ENCODE results near the gene ANGPTL5. TPM values are rescaled to one million over a fixed set of nuclear protein-coding genes. Genes with fewer than 3 reads are reported as not detected.

The ANGPTL5 gene
- polyA plus RNA-seq, 1 of the 3 experiments (the other 2 are of a cell fraction), result not detected

DNA sequence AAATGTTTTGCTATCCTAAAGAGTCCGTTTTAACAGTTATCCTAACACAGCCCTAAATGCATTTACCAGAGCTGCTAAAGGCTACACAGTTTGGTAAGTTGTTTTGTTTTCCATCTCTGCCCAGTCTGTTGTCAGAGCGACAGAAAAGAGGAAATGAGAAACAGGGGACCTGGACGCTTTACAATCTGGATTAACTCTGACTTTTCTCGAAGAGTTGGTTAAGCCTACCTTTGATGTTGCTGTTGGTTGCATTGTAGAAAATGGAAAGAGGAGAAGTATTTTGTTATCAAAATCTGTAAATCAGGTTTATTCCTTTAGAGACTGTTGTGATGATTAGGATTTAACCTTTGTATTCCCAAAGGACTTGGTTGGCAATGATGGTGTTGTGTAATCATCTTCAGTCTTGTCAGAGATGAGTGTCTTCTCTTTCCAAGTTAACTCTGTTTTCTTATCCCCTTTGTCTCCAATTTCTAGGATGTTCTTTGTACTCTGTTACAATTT lies 481 bp downstream of the ANGPTL5 start:
- H3K4me2 ChIP-seq, result peak overlapping the region; percentile 77
- peak; percentile 34 for DNase-seq
- H3K9me3 ChIP-seq, result no peaks in the 10 kb centered on the region
- H3F3A ChIP-seq (replicated peaks; ENCODE audit: insufficient read depth), result peaks cover 21% of the 10 kb centered on the region
- peak overlapping the region; percentile 86 for H3K9ac ChIP-seq
- H3K79me2 ChIP-seq (ENCODE audit: insufficient read depth), result no peaks in the 10 kb centered on the region
- peaks cover 0 to 7% of the 10 kb centered on the region in 2 experiments; a peak in 2 of 4 replicates for H3K4me1 ChIP-seq (ENCODE audit: control insufficient read depth in 1 of 2, insufficient read depth in 2 of 2, low read depth in 1 of 2, low read length in 1 of 2)
- TF ChIP-seq, protein P1, sequence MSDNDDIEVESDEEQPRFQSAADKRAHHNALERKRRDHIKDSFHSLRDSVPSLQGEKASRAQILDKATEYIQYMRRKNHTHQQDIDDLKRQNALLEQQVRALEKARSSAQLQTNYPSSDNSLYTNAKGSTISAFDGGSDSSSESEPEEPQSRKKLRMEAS (IDR thresholded peaks at IDR 0.05; ENCODE audit: low read depth), result no peak
- TF ChIP-seq, protein P2, sequence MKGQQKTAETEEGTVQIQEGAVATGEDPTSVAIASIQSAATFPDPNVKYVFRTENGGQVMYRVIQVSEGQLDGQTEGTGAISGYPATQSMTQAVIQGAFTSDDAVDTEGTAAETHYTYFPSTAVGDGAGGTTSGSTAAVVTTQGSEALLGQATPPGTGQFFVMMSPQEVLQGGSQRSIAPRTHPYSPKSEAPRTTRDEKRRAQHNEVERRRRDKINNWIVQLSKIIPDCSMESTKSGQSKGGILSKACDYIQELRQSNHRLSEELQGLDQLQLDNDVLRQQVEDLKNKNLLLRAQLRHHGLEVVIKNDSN (IDR thresholded peaks at IDR 0.05; ENCODE audit: borderline replicate concordance, low read depth), result no peak
- TF ChIP-seq, protein P3, sequence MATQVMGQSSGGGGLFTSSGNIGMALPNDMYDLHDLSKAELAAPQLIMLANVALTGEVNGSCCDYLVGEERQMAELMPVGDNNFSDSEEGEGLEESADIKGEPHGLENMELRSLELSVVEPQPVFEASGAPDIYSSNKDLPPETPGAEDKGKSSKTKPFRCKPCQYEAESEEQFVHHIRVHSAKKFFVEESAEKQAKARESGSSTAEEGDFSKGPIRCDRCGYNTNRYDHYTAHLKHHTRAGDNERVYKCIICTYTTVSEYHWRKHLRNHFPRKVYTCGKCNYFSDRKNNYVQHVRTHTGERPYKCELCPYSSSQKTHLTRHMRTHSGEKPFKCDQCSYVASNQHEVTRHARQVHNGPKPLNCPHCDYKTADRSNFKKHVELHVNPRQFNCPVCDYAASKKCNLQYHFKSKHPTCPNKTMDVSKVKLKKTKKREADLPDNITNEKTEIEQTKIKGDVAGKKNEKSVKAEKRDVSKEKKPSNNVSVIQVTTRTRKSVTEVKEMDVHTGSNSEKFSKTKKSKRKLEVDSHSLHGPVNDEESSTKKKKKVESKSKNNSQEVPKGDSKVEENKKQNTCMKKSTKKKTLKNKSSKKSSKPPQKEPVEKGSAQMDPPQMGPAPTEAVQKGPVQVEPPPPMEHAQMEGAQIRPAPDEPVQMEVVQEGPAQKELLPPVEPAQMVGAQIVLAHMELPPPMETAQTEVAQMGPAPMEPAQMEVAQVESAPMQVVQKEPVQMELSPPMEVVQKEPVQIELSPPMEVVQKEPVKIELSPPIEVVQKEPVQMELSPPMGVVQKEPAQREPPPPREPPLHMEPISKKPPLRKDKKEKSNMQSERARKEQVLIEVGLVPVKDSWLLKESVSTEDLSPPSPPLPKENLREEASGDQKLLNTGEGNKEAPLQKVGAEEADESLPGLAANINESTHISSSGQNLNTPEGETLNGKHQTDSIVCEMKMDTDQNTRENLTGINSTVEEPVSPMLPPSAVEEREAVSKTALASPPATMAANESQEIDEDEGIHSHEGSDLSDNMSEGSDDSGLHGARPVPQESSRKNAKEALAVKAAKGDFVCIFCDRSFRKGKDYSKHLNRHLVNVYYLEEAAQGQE (IDR thresholded peaks at IDR 0.05; ENCODE audit: low read depth, low read length), result no peak
- no peak for TF ChIP-seq TEAD4 (IDR thresholded peaks at IDR 0.05; ENCODE audit: borderline replicate concordance, insufficient read depth)
- H3K27ac ChIP-seq (ENCODE audit: low read depth in 2 of 2, low read length in 1 of 2), result peak overlapping the region; percentile 95
- no peaks in the 10 kb centered on the region for H3K9me2 ChIP-seq
- 2% methylated on average over 4 of the region's 4 CpGs for WGBS (ENCODE audit: low lambda C conversion rate)
- no peaks in the 10 kb centered on the region for H4K20me1 ChIP-seq (ENCODE audit: insufficient read depth)
- ChIA-PET POLR2A (no interaction called here), CTCF (interaction anchor here (1.1 to 1.5 kb wide), 3 partner anchors 9 to 58 kb away, joined by 4 read pairs; no protein-coding TSS in a partner anchor)
- H3K4me3 ChIP-seq (ENCODE audit: low read depth in 2 of 2, low read length in 1 of 2), result peak overlapping the region; percentile 78 to 82
- no peaks in the 10 kb centered on the region for H3K27me3 ChIP-seq (ENCODE audit: insufficient read depth)
- H2AFZ ChIP-seq (ENCODE audit: low read depth), result peak overlapping the region; percentile 85
- no peaks in the 10 kb centered on the region for H3K36me3 ChIP-seq (replicated peaks in 1 of 2; ENCODE audit: control insufficient read depth in 1 of 2, insufficient read depth in 2 of 2, low read length in 1 of 2)

DNA sequence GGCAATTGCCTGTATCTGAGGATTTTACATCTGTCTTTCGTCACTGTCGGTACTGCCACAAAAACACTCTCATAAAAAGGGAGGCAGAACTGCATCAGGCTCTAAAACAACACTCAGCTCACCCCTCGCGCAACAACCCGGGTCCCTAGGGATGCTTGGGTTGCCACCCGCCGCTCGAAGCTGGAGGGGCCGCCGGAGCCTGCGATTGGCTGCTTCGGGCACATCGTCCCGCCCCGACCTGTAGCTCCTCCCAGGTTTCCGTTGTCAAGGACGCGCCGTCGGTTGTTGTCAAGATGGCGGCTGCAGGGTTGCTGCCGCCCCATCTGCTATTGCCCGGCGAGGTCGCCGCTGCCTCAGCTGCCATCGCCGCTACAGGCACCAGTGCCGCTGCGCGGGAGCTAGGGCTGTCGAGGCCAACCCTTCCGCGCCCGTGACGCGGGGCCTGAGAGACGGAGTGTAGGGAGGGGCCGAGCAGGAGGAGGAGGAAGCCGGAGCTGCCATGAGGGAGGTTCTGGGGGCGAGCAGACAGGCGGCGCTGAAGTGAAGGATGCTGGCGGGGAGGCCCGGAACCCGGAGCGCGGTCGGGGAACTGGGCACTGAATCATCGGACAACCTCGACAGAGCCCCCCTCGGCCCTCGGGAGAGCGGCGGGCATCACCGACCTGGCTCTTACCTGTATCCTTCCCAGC lies 1.4 kb downstream of the ANGPTL5 start, which contains the start of gene CEP126:
Gene CEP126 (plus strand): TSS at position 273 of the 689 bp plus-strand sequence. CDS start 275 bp downstream, at position 548.
- 1% methylated on average over 40 of the region's 56 CpGs for WGBS (ENCODE audit: low lambda C conversion rate)
- Histone ChIP-seq H3K4me3 (ENCODE audit: low read depth in 2 of 2, low read length in 1 of 2) (peak within 1 kb of the TSS; percentile 78 to 82), H3F3A (replicated peaks; ENCODE audit: insufficient read depth) (peaks cover 21% of the 10 kb centered on the region), H3K9ac (peak within 1 kb of the TSS; percentile 86), H3K36me3 (replicated peaks in 1 of 2; ENCODE audit: control insufficient read depth in 1 of 2, insufficient read depth in 2 of 2, low read length in 1 of 2) (no peaks in the 10 kb centered on the region), H3K4me1 (ENCODE audit: control insufficient read depth in 1 of 2, insufficient read depth in 2 of 2, low read depth in 1 of 2, low read length in 1 of 2) (peaks cover 0 to 7% of the 10 kb centered on the region in 2 experiments; a peak in 2 of 4 replicates), H3K27ac (ENCODE audit: low read depth in 2 of 2, low read length in 1 of 2) (peak within 1 kb of the TSS; percentile 95), H3K79me2 (ENCODE audit: insufficient read depth) (no peaks in the 10 kb centered on the region), H3K4me2 (peak within 1 kb of the TSS; percentile 77), H3K9me2 (no peaks in the 10 kb centered on the region), H4K20me1 (ENCODE audit: insufficient read depth) (no peaks in the 10 kb centered on the region), H3K27me3 (ENCODE audit: insufficient read depth) (no peaks in the 10 kb centered on the region), H2AFZ (ENCODE audit: low read depth) (peak within 1 kb of the TSS; percentile 85), H3K9me3 (no peaks in the 10 kb centered on the region)
- ChIA-PET CTCF (interaction anchor here (1.2 to 1.5 kb wide), 4 partner anchors 8 to 92 kb away, joined by 3 to 7 read pairs (median 4); no protein-coding TSS in a partner anchor), POLR2A (interaction anchor here (0.6 kb wide), 1 partner anchor 32 kb away, joined by 4 read pairs; no protein-coding TSS in a partner anchor)
- DNase-seq, result peak; percentile 91
- TF ChIP-seq, protein P2 (IDR thresholded peaks at IDR 0.05; ENCODE audit: borderline replicate concordance, low read depth), result no peak
- TF ChIP-seq FOXJ3 (CRISPR knock-in tag; IDR thresholded peaks at IDR 0.05) (peak; percentile 39; the same call in 1 of the 2 replicates), CHD2 (IDR thresholded peaks at IDR 0.05; ENCODE audit: low read length, partially characterized antibody) (no peak), EP300 (IDR thresholded peaks at IDR 0.05; ENCODE audit: borderline replicate concordance in 1 of 2, low read depth in 1 of 2, low read length in 1 of 2) (peak in 1 of 2 experiments; percentile 10; a peak in 1 of 4 replicates), EZH2phosphoT487 (IDR thresholded peaks at IDR 0.05; ENCODE audit: borderline replicate concordance, low read depth) (no peak), GABPA (IDR thresholded peaks at IDR 0.05; ENCODE audit: low read depth) (peak; percentile 46; the same call in 1 of the 2 replicates), RCOR1 (IDR thresholded peaks at IDR 0.05; ENCODE audit: low read length) (no peak), TEAD4 (IDR thresholded peaks at IDR 0.05; ENCODE audit: borderline replicate concordance, insufficient read depth) (no peak), YY1 (IDR thresholded peaks at IDR 0.05; ENCODE audit: low read depth) (peak; percentile 94), ELF1 (IDR thresholded peaks at IDR 0.05) (peak; percentile 58; the same call in 1 of the 2 replicates), NFIC (IDR thresholded peaks at IDR 0.05; ENCODE audit: borderline replicate concordance) (no peak), TCF12 (IDR thresholded peaks at IDR 0.05) (peak; percentile 36)
- TF ChIP-seq, protein P4, sequence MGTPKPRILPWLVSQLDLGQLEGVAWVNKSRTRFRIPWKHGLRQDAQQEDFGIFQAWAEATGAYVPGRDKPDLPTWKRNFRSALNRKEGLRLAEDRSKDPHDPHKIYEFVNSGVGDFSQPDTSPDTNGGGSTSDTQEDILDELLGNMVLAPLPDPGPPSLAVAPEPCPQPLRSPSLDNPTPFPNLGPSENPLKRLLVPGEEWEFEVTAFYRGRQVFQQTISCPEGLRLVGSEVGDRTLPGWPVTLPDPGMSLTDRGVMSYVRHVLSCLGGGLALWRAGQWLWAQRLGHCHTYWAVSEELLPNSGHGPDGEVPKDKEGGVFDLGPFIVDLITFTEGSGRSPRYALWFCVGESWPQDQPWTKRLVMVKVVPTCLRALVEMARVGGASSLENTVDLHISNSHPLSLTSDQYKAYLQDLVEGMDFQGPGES (IDR thresholded peaks at IDR 0.05; ENCODE audit: low read depth, low read length), result no peak
- TF ChIP-seq, protein P5, sequence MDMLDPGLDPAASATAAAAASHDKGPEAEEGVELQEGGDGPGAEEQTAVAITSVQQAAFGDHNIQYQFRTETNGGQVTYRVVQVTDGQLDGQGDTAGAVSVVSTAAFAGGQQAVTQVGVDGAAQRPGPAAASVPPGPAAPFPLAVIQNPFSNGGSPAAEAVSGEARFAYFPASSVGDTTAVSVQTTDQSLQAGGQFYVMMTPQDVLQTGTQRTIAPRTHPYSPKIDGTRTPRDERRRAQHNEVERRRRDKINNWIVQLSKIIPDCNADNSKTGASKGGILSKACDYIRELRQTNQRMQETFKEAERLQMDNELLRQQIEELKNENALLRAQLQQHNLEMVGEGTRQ (IDR thresholded peaks at IDR 0.05; ENCODE audit: borderline replicate concordance, low read depth, low read length), result no peak
- TF ChIP-seq, protein P1 (IDR thresholded peaks at IDR 0.05; ENCODE audit: low read depth), result peak; percentile 25; the same call in 1 of the 2 replicates

Measured in SK-N-SH (cell line).